NCI-H510A (cell line): Measurements from ENCODE around the gene SERPINI1.

Experiments used
- DNase-seq: peaks from one replicate; lab custom pipeline; 2025; lab: John Stamatoyannopoulos, UW

Gene SERPINI1

DNA sequence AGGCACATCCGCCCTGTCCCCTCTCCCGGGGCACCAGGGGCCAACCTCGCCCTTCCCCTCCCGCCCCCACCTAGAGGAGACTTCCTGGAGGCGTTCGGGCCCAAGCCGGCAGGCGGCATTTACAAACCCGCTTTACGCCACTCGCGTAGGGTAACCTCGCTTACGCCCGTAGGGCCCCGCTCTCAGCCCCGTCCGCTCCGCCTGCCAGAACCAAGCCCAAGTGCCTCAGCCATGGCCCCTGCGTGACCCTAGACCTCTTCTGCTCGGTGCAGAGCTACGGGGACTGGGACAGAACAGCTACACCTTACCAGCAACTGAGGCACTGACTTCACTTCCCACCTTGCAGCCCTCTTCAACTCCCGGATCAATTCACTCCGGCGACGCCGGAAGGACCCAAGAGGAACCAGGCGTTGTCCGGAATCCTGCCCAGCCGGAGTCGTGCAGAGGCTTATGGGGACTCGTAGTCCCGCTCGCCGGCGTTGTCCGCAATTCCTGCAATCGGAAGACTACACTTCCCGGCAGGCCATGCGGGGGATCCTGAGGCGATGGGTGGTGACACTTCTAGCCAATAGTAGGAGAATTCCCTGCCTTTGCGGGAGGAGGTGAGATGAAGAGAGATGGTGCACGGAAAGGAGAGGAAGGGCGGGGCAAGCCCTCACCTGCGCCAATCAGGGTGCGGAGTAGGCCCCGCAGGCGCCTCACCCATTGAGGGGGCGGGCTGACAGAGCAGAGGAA lies 856 bp upstream of the SERPINI1 start, which contains the start of gene PDCD10:
Gene PDCD10 (minus strand): TSS at position 395 of the 735 bp plus-strand sequence. CDS start 14,735 bp downstream, outside the sequence.
- peak; percentile 96 for DNase-seq

GRCh38 chr3:167736264-167736787 lies 805 bp downstream of the SERPINI1 start:
- DNase-seq = no peak

- DNase-seq = no peak
These were observed 1.5 kb downstream of the SERPINI1 start for GRCh38 chr3:167736997-167737396.

DNA sequence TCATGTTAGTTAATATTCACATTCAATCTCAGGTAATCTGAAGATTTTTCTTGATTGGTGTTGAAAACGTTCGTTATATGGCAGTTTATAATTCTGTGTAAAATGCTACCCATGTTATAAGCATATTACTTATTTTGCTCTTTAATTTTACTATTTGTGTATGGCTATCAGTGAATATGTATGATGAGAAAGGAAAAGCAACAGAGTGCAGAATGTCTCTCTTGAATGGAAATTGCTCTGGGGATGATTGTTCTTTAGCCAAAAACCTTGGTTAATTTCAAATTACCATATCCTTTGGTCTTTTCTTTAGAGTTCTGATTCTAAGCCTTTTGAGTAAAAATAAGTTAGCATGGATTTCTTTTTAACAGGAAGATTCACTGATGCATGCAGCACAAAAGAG lies 2.5 kb downstream of the SERPINI1 start:
- no peak for DNase-seq

DNA sequence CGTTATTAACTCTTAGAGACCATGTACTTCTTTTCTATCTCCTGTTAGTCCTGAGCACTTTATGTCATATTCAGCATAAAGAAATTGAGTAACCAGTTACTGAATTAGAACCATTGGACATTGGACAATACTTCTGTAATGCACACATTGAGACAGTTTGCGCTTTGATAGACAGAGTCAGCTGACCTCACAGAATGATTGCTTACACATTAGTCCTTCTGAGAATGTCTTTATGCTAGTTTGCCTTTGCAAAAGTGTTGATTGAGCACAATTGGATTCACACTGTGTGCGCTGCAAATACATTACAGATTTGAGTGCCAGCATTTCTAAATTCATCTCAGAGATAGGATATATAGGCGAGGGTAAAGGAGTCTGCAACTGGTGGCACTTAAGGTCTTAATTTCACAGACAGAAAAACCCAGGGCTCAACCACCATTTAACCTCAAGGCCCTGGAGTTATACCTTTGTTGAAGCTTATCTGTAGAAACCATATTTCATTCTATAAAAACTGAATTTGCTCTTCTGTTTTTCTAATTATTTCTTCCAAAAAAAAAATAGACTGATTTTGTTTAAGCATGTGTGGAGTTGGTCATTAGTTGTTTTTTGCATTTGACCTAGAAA lies 3.8 kb downstream of the SERPINI1 start:
- DNase-seq = no peak

DNA sequence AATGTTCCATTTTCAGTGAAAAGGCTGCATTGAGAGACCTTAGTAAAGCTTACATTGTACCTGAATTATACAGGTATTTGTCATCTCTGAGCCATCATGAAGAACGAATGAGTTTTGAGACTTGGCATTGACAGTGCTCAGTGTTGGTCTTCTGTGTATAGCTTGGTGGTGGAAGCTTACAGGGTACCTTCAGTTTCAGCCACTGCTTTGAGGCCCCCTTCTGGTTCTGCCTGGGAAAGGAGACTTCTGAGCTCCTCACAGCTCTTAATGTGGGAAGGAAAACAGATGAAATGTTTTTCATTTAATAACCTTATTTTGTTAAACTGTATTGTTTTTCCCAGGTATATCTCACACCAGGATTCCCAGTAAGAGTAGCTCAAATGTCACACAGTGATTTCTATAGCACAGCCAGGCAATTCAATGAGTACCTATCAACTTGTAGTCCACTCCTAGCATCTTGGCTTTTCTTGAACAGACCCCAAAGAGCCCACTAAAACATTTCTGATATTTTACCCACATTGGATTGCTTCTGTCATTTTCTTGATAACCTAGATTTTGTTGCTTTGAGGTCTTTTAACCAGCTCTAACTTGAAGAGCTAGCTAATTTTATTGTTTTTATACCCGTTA lies 5.6 kb downstream of the SERPINI1 start:
- DNase-seq = no peak

- no peak for DNase-seq
These were observed 6.8 kb downstream of the SERPINI1 start for GRCh38 chr3:167742338-167742737.

- DNase-seq = no peak
These were observed 8.3 kb downstream of the SERPINI1 start for GRCh38 chr3:167743799-167744198.

DNA sequence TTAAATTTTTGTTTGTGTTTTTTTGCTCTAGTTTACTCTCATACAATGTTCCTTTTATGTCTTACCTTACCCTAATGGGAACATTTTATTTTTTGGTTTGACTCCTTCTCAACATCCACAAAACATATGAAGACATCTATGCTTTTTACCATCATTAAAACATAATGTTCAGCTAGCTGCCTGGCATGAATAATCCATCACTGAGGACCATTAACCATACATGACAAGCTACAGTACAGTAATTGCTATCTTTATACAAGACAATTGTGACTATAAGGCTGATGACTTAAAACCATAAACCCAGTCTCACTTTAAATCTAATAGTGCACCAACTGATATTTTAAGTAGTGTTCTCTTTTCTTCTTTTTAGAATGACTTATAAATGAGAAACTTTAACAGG lies 13.7 kb downstream of the SERPINI1 start:
- DNase-seq = no peak

DNA sequence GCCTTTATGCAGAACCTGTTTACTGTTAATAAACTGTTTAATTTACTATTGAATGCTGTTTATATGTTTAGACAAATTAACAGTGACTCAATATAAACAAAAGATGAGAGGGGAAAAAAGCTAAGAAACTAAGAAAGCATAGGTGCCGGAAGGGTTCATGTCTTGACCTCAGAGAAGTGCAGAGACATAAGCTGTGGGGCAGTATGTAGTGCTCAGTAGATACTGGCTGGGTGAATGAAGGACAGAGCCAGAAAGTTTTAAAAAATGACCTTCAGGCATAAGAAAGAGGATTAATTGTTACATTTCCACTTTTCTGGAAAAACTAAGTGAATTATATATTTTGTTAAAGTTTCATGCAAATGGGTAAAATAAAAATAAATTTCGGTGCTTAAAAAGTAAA lies 14.2 kb downstream of the SERPINI1 start:
- DNase-seq = no peak

DNA sequence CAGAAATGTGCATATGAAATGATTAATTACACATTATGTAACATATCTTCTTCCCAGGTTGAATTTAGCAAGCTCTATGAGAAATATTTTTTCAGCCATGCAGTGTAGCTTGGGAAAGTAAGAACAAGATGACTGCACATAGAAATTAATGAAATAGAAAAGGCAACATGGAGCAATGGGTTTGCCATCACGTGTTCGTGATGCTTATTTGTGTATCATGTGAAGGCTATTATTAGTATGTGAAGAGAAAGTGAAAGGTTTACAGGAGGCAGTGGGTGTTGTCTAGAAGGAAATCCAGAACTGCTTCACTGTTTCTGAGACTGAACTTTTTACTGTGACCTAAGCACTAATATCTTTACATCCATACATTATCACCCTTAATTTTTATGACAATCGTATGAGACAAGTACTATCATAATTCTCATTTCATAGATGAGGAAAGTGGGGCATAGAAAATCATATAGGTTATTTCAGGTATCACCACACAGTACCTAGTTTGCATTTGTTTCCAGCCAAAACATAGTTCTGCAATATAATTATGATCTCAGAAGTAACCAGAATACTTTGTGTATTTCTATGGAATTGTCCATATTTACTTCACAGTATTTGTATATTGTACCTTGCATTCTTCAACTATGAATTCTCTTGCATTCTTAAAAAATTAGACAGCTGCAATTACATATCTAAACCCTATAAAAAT lies 14.9 kb downstream of the SERPINI1 start:
- DNase-seq = no peak

DNA sequence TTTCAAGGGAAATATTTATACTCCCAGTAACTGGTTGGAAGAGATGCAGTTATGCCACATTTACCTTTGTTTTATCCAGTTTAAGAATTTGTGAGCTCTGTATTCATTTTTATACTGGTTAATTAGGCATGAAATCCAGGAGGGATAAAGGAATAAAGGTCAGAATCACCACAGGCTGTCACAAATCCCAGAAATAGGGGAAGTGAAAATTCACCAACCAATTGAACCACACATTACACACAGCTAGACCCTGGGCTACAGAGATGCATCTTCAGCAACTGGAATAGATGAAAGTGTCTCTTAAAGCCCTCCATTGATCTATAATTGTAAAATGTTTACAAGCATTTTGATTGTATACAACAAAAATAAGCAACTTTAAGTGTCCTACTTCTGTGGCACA lies 18.5 kb downstream of the SERPINI1 start:
- no peak for DNase-seq

DNA sequence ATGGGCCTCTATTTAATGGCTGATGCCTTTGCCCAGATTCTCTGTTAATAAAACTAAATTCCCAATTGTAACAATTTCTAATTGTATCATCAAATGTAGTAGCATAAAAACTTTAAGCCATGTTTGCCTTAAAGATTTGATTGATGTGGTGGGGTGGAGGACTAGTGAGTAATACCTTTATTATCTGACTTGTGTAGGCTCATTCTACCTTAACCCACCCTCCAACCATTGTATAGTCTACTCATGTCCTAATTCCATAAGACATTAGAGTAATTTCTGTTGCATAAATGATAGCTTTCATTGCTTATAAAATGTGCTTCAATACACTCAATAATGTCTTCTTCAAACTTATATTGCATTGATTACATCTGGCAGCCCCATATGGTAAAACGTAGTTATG lies 25.8 kb downstream of the SERPINI1 start:
- no peak for DNase-seq

DNA sequence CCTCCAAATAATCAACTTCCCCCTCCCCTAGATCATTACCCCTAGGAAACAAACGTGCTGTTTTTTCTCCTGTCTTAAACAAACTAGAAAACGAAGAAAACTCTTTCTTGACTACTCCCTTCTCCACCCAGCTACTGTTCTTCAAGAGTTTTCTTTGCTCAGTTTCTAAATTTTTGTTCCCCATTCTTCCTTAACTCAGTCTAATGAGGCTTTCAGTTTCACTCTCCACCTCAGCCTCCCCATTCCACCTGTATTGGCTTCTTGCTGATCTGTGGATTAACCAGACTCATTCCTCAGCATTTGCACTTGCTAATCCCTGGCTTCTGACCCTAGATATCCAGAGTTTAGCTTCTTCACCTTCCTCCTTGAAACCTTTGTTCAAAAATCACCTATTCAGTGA lies 26.8 kb downstream of the SERPINI1 start:
- DNase-seq = no peak

GRCh38 chr3:167772992-167773391 lies 37.5 kb downstream of the SERPINI1 start:
- no peak for DNase-seq

GRCh38 chr3:167773584-167773983 lies 38.1 kb downstream of the SERPINI1 start:
- DNase-seq = no peak

DNA sequence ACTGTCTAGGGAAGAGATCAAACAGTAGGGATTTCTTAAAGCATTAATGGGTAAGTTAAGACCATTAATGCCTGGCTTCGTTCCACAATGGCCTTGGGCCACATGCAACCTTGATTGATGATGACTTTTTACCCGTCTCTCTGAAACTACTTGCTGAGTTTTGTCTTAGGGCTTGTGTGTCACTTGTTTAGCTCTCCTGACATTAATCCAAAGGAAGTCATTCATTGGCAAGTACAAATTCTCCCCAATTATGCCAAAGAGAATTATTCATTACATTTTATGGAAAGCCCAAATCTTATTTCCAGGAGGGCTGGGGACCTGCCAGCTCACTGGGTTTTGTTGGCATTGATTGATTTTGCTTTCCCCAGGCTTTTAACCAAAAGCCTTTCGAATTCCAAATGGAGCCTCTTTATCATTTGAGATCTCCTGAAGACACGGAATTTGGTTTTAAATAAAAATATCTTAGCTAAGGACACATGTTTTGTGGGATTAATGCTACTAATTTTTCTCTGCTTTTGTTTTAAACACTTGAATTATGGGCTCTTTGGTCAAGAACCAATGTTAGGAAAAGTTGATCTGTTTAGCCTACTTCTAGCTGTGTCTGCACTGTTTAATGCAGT lies 40.7 kb downstream of the SERPINI1 start:
- no peak for DNase-seq

DNA sequence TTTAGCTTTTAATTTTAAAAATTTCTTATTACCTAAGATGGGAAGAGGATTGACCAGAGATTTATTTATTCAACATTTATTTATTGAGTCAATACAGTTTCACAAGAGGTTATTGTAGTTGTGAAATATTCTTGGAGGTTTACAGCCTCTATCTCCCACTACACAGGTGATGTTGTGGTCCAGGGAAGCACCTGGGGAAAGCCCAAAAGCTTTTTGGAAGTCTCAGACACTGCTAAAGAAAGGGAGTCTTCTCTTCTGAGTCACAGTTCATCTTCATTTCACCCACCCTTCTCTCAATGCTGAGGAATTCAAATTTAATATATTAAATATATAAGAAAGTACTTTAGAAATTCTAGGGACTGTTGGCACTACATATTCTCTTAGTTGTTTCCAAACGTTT lies 41.8 kb downstream of the SERPINI1 start:
- DNase-seq = no peak

DNA sequence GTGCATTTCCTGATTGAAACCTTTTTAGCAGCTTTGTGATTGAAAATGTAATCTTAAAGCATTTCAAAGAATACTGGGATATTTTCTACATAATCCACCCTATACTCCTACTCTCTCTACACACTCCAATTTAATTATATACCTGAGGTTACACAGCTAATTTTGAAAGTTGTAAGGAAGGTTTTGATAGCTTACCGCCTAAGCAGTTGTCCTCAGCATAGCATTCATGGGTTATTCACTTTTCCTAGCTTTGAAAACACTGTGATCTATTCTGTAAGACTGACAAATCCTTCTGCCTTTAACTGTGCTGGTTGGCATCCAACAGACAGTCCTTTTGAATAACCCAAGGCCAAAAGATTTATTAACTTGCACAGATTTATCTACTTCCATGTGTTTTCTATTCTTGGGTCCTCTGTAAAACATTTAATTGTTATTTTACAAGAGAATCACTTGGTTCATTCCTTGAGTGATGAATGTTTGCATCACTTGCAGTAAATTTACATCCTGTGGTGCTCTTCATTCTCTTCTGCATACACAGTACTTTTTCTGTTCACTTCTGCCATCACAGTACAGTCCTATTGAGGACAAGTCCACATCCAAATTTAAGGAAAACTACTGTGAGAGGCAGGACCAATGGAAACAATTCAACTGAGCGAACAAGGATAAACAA lies 44.8 kb downstream of the SERPINI1 start:
- no peak for DNase-seq

DNA sequence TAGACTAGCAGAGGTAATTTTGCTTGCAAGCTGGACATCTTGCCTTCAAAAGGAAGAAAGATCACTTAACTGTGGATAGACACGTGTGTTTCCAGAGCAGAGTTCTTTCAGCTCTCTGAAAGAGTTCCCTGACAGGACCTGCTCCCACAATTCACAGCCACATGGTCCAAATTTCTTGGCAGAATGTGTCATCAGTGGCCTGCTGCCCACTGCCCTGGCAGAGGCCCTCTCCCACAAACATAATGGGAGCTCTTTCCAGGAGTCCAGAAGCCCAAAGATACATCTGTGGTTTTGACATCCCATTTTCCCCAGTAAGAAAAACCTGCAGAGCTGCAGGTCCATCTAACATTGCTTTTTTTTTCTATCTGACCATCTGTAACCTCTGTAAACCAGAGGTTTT lies 48.3 kb downstream of the SERPINI1 start:
- no peak for DNase-seq

- no peak for DNase-seq
These were observed 50.3 kb downstream of the SERPINI1 start for GRCh38 chr3:167785790-167786189.
